Motor neuron (in vitro differentiated cells): ENCODE measurements around the gene PRKCE. TPM values are rescaled to one million over a fixed set of nuclear protein-coding genes. Genes with fewer than 3 reads are reported as not detected.

Source experiments
- ATAC-seq, 8 experiments: fragments of 200-7000 bp; cut with Tn5 transposase; replicated peaks in 6 of 8; 2 replicates each; pipeline ENCODE4 v1.8.0; 2021; ENCODE audit warnings: mild to moderate bottlenecking in 8 of 8, moderate library complexity in 8 of 8
- H3K27ac ChIP-seq, 2 donors: fragments of 250-450 bp; sonication (Bioruptor Pico); 2 replicates each; pipeline ENCODE4 v1.9.0; 2021; ENCODE audit warnings: antibody characterized with exemption in 2 of 2, mild to moderate bottlenecking in 2 of 2, moderate library complexity in 1 of 2
- H3K4me1 ChIP-seq, 2 donors: fragments of 250-450 bp; sonication (Bioruptor Pico); replicated peaks in 1 of 2; 2 replicates each; pipeline ENCODE4 v1.6.1; 2021; ENCODE audit warnings: antibody characterized with exemption in 2 of 2, mild to moderate bottlenecking in 2 of 2, moderate library complexity in 1 of 2
- H3K4me3 ChIP-seq, 5 donors: fragments of 250-450 bp; sonication (Bioruptor Pico); 2 replicates each; pipeline ENCODE4 v1.9.0; 2021; ENCODE audit warnings: antibody characterized with exemption in 5 of 5, mild to moderate bottlenecking in 5 of 5, moderate library complexity in 4 of 5
- WGBS, 10 experiments: fragments of 450-650 bp; shearing (Covaris generic); methylation state at CpG; one replicate each; pipeline ENCODE4 v1.0.0; 2022; 5-methylcytosine and 5-hydroxymethylcytosine counted together
- in situ Hi-C, 9 experiments: fragments of 400-800 bp; cut with MboI; loops; one replicate each; pipeline ENCODE4 v1.15.0; 2021; ENCODE audit warnings: low sequenced_read_pairs in 9 of 9, low pct_unique_long_range_greater_than_20kb in 2 of 9; ENCODE audit not compliant: unreplicated experiment in 9 of 9
- total RNA-seq, 8 experiments: library from RNA; unstranded; fragments of 300-600 nt; gene quantifications; 2 replicates each; pipeline versions ENCODE4 v1.2.3 to v1.2.4, GENCODE V29; 2022

PRKCE gene
- total RNA-seq, 8 experiments from 2014 or later: 7.3 to 23.0 (median 14.7) TPM

GRCh38 chr2:45925636-45926366 is 274.3 kb downstream of the PRKCE start:
- Histone ChIP-seq H3K4me3 (no peak overlapping the region), H3K27ac (no peak overlapping the region), H3K4me1 (peaks cover 10 to 12% of the 10 kb centered on the region in 2 donors)
- in situ Hi-C loops: loop anchor here in 4 of 9 experiments (25.0 kb wide), 1 partner anchor 288 kb away; no protein-coding TSS in a partner anchor
- WGBS, 10 experiments: 28 to 100% (median 82%) methylated on average over 1 to 5 of the region's 8 CpGs; no CpG with 5 or more reads in 1 of the 10 experiments
- ATAC-seq: peak in 2 of 8 experiments; percentile 52 to 57

- Histone ChIP-seq H3K27ac (no peak overlapping the region), H3K4me1 (peaks cover 0 to 8% of the 10 kb centered on the region in 2 donors), H3K4me3 (no peak overlapping the region)
- in situ Hi-C loops: loop anchor here in 4 of 9 experiments (25.0 kb wide), 1 partner anchor 292 kb away; no protein-coding TSS in a partner anchor
- 26 to 91% (median 76%) methylated on average over 1 to 7 of the region's 10 CpGs; no CpG with 5 or more reads in 2 of the 10 experiments for WGBS, 10 experiments
- no peak for ATAC-seq
Measured at GRCh38 chr2:45928946-45929345, 277.5 kb downstream of the PRKCE start.

- ATAC-seq: no peak
- Histone ChIP-seq H3K4me3 (no peak overlapping the region), H3K4me1 (peaks cover 0 to 8% of the 10 kb centered on the region in 2 donors), H3K27ac (no peak overlapping the region)
- in situ Hi-C loops: loop anchor here in 8 of 9 experiments (10.0 to 25.0 kb wide), 3 partner anchors 275 to 293 kb away; partner anchors contain the start of gene PRKCE (in 1 of the 8)
- WGBS, 10 experiments: 74 to 100% (median 100%) methylated on average over 1 to 4 of the region's 6 CpGs
Measured at GRCh38 chr2:45929674-45930395, 278.4 kb downstream of the PRKCE start.

DNA sequence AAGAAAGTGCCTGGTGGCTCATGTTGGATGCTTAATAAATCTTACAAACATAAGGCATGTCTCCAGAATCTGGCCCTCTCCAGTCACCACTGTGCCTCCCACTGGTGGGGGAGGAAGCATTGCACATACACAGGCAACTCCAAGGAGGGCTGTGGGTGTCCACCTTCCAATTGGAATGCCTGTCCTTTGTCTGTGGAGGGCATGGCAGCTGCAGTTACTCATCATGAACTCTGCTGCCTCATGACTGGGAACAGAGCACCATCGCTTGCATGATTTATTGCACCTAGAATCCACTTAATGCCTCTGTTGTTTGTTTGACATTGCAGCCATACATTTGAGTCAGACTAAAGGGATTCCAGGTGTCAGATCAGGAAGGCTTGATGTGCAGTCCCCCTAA is 278.9 kb downstream of the PRKCE start:
- Histone ChIP-seq H3K27ac (no peak overlapping the region), H3K4me1 (peaks cover 0 to 8% of the 10 kb centered on the region in 2 donors), H3K4me3 (no peak overlapping the region)
- peak in 6 of 8 experiments; percentile 68 to 99 (median 94) for ATAC-seq
- WGBS, 10 experiments: 20 to 60% (median 45%) methylated on average over 1 of the region's 1 CpG; no CpG with 5 or more reads in 4 of the 10 experiments
- in situ Hi-C loops: loop anchor here in 8 of 9 experiments (10.0 to 25.0 kb wide), 3 partner anchors 276 to 293 kb away; partner anchors contain the start of gene PRKCE (in 1 of the 8)

DNA sequence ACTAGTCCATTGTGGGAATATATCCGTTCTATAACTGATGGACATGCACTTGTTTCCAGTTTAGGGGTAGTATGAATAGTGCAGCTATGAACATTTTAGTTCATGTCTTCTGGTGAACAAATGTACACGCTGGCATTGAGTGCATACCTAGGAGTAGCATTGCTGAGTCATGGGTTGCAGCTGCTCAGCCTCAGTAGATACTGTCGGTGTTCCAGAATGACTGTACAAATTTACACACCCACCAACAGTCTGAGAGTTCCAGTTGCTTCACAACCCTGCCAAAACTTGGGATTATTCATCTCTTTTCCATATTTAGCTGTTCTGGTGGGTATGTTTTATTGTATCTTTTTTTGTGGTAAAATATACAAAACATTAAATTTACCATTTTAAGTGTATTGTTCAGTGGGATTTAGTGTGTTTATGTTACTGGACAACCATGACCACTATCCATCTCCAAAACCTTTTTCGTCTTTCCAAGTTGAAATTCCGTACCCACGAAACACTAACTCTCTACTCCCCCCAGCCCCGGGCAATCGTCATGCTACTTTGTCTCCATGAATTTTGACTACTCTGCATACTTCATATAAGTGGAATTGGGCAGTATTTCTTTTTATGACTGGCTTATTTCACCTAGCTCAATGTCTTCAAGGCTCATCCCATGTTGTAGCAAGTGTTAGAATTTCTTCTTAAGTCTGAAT is 281.0 kb downstream of the PRKCE start:
- Histone ChIP-seq H3K4me1 (peaks cover 0 to 8% of the 10 kb centered on the region in 2 donors), H3K27ac (no peak overlapping the region), H3K4me3 (no peak overlapping the region)
- in situ Hi-C loops: loop anchor here in 8 of 9 experiments (10.0 to 25.0 kb wide), 3 partner anchors 278 to 295 kb away; partner anchors contain the start of gene PRKCE (in 1 of the 8)
- ATAC-seq: no peak
- 74 to 100% (median 96%) methylated on average over 1 to 8 of the region's 8 CpGs; no CpG with 5 or more reads in 1 of the 10 experiments for WGBS, 10 experiments

DNA sequence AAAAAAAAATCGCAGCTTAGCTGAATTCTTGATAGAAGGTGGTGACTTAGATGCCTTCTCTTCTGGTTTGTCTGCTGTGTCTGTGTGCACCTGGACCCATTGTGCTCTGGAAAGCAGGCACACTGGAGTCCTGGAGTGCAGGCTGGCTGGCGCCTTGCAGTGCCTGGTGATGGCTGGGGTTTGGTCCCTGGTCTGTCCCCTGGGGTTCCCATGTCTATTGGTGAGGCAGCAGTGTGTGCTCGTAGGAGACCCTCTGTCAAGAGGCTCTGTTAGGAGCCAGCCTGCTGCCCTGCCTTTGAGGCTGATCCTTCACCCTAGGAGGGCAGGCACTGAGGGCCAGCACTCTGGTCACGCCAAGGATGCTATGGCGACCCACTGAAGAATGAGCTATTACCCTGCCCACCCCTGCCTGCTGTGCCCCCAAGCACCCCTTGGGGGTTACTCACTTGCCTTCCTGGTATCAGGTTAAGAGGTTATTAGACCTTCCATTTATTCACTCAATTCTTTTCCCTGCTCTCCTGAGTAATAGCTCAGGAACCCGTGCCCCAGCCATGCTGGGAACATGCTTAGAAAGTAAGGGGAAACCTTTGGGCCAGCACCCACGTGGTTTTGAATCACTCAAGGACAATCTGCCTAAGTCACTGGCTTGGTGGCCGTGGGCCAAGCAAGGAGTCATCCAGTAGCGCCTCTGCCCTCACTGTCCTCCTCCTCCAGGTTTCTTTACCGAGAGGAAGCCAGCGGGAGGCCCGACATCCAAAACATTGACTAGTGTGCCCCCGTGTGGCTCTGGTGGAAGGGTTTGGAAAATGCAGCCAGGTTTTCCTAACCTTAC is 284.5 kb downstream of the PRKCE start:
- 0 to 44% (median 13%) methylated on average over 2 to 6 of the region's 13 CpGs; no CpG with 5 or more reads in 4 of the 10 experiments for WGBS, 10 experiments
- in situ Hi-C loops: loop anchor here (5.0 to 25.0 kb wide), 4 partner anchors 281 to 299 kb away; partner anchors contain the start of gene PRKCE (in 1 of the 9)

DNA sequence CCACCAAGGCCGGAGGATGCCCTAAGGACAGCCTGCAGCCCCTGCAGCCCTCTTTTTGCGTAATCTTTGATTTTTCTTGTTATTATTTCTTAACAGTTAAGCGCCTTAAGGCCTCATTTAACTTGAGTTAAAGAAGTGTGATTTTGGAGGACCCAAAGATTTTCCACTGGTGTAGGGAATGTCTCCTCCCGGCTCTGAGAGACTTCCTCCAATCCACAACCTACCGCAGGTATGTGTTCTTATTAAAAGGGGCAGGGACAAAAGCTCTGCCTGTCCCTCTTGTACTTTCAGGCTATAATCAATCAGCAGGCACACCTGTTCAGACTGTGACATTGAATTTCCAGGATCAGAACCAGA is 285.1 kb downstream of the PRKCE start:
- no peak overlapping the region for H3K4me3 ChIP-seq
- in situ Hi-C loops: loop anchor here (5.0 to 25.0 kb wide), 4 partner anchors 282 to 299 kb away; partner anchors contain the start of gene PRKCE (in 1 of the 9)
- no peak for ATAC-seq
- peaks cover 6 to 12% of the 10 kb centered on the region in 2 donors for H3K4me1 ChIP-seq
- WGBS, 10 experiments: 0 to 62% (median 49%) methylated on average over 1 to 5 of the region's 5 CpGs; no CpG with 5 or more reads in 3 of the 10 experiments
- no peak overlapping the region for H3K27ac ChIP-seq

More for the DNA sequence above, 284.5 kb downstream of the PRKCE start:
- no peak overlapping the region for H3K27ac ChIP-seq
- H3K4me1 ChIP-seq: peaks cover 6 to 7% of the 10 kb centered on the region in 2 donors
- no peak overlapping the region for H3K4me3 ChIP-seq
- ATAC-seq: peak; percentile 71 to 91 (median 86)

GRCh38 chr2:45937990-45938389 is 286.5 kb downstream of the PRKCE start:
- Histone ChIP-seq H3K4me1 (peaks cover 6 to 16% of the 10 kb centered on the region in 2 donors), H3K27ac (no peak overlapping the region), H3K4me3 (no peak overlapping the region)
- in situ Hi-C loops: loop anchor here (5.0 to 25.0 kb wide), 4 partner anchors 283 to 301 kb away; partner anchors contain the start of gene PRKCE (in 1 of the 9)
- no peak for ATAC-seq
- WGBS, 10 experiments: 52 to 100% (median 88%) methylated on average over 1 to 4 of the region's 4 CpGs; no CpG with 5 or more reads in 4 of the 10 experiments

DNA sequence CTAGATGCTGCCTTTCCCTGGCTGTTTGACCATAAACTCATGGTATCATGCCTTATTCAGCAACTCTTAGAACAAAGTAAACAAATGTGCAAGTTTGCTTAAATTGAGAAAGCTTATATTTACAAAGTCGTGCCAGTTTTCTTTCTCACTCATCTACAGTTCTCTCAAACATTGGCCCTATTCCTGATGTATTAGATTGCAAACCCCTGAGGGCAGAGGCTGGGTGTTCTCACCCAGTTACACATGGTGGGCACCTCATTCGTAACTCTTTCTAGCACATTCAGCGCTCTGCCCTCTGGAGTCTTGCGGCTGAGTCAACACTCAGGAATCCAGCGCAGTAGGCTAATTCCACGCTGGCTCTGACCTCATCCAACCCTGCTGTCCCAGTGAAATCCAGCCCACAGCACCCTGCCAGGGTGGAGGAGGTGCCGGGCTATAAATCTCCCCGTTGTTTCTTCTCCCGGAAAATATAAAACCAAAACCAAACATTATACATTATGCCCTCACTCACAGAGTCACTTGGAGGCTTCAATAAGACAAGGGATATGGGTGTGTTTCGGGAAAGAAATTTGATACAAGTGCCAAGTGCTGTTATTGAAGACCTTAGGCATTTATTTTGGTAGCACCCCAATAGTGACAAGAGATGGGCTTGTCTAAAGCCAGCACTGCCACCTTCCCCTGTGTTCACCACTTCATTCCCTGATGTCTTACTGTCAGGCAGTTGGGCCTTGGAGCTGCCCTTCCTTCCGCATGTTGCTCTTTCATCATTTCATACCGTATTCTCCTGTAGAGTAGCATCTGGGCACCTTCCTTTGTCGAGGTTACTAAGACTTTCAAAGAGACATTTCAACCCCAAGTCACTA is 287.4 kb downstream of the PRKCE start:
- in situ Hi-C loops: loop anchor here (5.0 to 25.0 kb wide), 4 partner anchors 284 to 302 kb away; partner anchors contain the start of gene PRKCE (in 1 of the 9)
- H3K27ac ChIP-seq: peak overlapping the region in 1 of 2 donors; percentile 26
- ATAC-seq: peak; percentile 77 to 91 (median 87)

GRCh38 chr2:45941531-45942236 is 290.2 kb downstream of the PRKCE start:
- no peak overlapping the region for H3K4me3 ChIP-seq
- H3K27ac ChIP-seq: no peak overlapping the region
- peaks cover 6 to 19% of the 10 kb centered on the region in 2 donors for H3K4me1 ChIP-seq
- ATAC-seq: no peak
- in situ Hi-C loops: loop anchor here in 4 of 9 experiments (25.0 kb wide), 1 partner anchor 304 kb away; no protein-coding TSS in a partner anchor
- WGBS, 10 experiments: 0 to 91% (median 64%) methylated on average over 1 to 6 of the region's 6 CpGs; no CpG with 5 or more reads in 3 of the 10 experiments

More for the DNA sequence above, 287.4 kb downstream of the PRKCE start:
- H3K4me3 ChIP-seq: no peak overlapping the region
- H3K4me1 ChIP-seq: peaks cover 6 to 16% of the 10 kb centered on the region in 2 donors
- 4 to 86% (median 56%) methylated on average over 1 to 13 of the region's 13 CpGs for WGBS, 10 experiments
